Activated CD8-positive, alpha-beta memory T cell treated with anti-CD3 and anti-CD28 coated beads, Interleukin-2, amount 10 ng/mL, durations not matched to agents 7 days and 5 days (primary cell): ENCODE data around the gene LPIN1. TPM values are rescaled to one million over a fixed set of nuclear protein-coding genes. Genes with fewer than 3 reads are reported as not detected.

Source experiments
- ATAC-seq: fragments of 150-1000 bp; cut with Tn5 transposase; one replicate; pipeline ENCODE4 v1.10.0; 2021; ENCODE audit warnings: moderate library complexity
- CTCF ChIA-PET: fragments of 350-600 bp; sonication (Branson Sonifier 250); formaldehyde crosslinking; loops from one replicate; lab custom pipeline; 2021; ENCODE audit warnings: antibody characterized with exemption; lab: Charles Lee
- DNase-seq: peaks from one replicate; pipeline ENCODE4 v3.0.0-alpha.2; 2020
- H3K27ac Mint-ChIP-seq: one replicate; pipeline ENCODE4 v1.8.0; 2021; ENCODE audit warnings: mild to moderate bottlenecking, mixed read lengths
- H3K27me3 Mint-ChIP-seq: one replicate; pipeline ENCODE4 v1.8.0; 2021; ENCODE audit warnings: mixed read lengths
- H3K36me3 Mint-ChIP-seq: one replicate; pipeline ENCODE4 v1.8.0; 2021; ENCODE audit warnings: mild to moderate bottlenecking, mixed read lengths
- H3K4me1 Mint-ChIP-seq: one replicate; pipeline ENCODE4 v1.8.0; 2021; ENCODE audit warnings: mixed read lengths
- H3K4me3 Mint-ChIP-seq: one replicate; pipeline ENCODE4 v1.8.0; 2021; ENCODE audit warnings: mild to moderate bottlenecking, moderate library complexity, mixed read lengths
- H3K9me3 Mint-ChIP-seq: one replicate; pipeline ENCODE4 v1.8.0; 2022; ENCODE audit warnings: low read depth, mixed read lengths
- total RNA-seq, 2 experiments: library from RNA; stranded (reverse); gene quantifications; one replicate each; pipeline ENCODE4 v1.2.3, GENCODE V29; 2021

LPIN1 gene
- total RNA-seq, result 10 to 100 TPM; 57.1 to 76.4 TPM

DNA sequence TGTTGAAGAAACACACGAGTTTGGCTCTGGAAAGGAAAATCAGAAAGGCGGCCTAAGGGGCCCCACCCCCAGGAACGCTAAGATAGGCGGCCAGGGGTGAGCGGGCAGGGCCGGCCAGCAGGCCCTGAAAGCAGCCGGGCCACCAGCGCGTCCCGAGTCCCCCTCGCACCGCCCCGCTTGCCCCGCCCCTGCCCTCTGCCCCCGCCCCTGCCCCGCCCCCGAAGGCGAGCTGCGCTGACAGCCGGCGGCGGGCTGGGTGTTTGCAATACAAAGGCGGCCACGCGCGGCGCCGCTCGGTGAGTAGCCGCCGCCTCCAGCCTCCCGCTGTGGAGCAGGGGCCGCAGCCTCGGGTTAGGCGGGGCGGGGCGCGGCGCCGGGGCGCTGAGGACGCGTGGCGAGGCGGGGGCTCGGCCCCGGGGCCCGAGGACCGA is at the start of gene LPIN1:
LPIN1 (plus strand) TSS at position 257 of the 431 bp plus-strand sequence. CDS start 18,910 bp downstream, outside the sequence.
- DNase-seq (peak; percentile 89), ATAC-seq (peak; percentile 72)
- Mint-ChIP-seq H3K4me1 (peaks cover 70% of the 10 kb centered on the region), H3K27ac (peak within 1 kb of the TSS; percentile 96), H3K27me3 (no peaks in the 10 kb centered on the region), H3K4me3 (peak within 1 kb of the TSS; percentile 92), H3K9me3 (no peaks in the 10 kb centered on the region), H3K36me3 (peaks cover 6% of the 10 kb centered on the region)
- CTCF ChIA-PET, result interaction anchor here (0.8 to 24.4 kb wide), 7 partner anchors 8 to 57 kb away, joined by 3 to 401 read pairs (median 6); no protein-coding TSS in a partner anchor

- CTCF ChIA-PET, result interaction anchor here (1.2 to 6.5 kb wide), 5 partner anchors 9 to 88 kb away, joined by 3 to 60 read pairs (median 4); partner anchors contain the start of gene LPIN1
- H3K27me3 Mint-ChIP-seq, result no peaks in the 10 kb centered on the region
- H3K9me3 Mint-ChIP-seq, result no peaks in the 10 kb centered on the region
- no peaks in the 10 kb centered on the region for H3K4me1 Mint-ChIP-seq
- H3K4me3 Mint-ChIP-seq, result no peak overlapping the region
- ATAC-seq (no peak), DNase-seq (no peak)
- H3K27ac Mint-ChIP-seq, result no peak overlapping the region
- no peaks in the 10 kb centered on the region for H3K36me3 Mint-ChIP-seq
Observed at GRCh38 chr2:11696736-11697102, 49.7 kb upstream of the LPIN1 start.

- no peak overlapping the region for H3K27ac Mint-ChIP-seq
- no peaks in the 10 kb centered on the region for H3K27me3 Mint-ChIP-seq
- no peaks in the 10 kb centered on the region for H3K4me1 Mint-ChIP-seq
- CTCF ChIA-PET, result interaction anchor here (1.2 to 6.5 kb wide), 6 partner anchors 10 to 88 kb away, joined by 3 to 60 read pairs (median 4); partner anchors contain the start of gene LPIN1
- no peaks in the 10 kb centered on the region for H3K36me3 Mint-ChIP-seq
- no peak overlapping the region for H3K4me3 Mint-ChIP-seq
- ATAC-seq, result no peak
- no peak for DNase-seq
- H3K9me3 Mint-ChIP-seq, result no peaks in the 10 kb centered on the region
Observed at GRCh38 chr2:11697103-11697871, 49.1 kb upstream of the LPIN1 start.

- Mint-ChIP-seq H3K27me3 (no peaks in the 10 kb centered on the region), H3K36me3 (no peaks in the 10 kb centered on the region), H3K27ac (no peak overlapping the region), H3K9me3 (no peaks in the 10 kb centered on the region), H3K4me3 (no peak overlapping the region), H3K4me1 (no peaks in the 10 kb centered on the region)
- ATAC-seq (no peak), DNase-seq (no peak)
- CTCF ChIA-PET, result interaction anchor here (1.1 to 3.9 kb wide), 5 partner anchors 11 to 87 kb away, joined by 4 to 11 read pairs (median 5); no protein-coding TSS in a partner anchor
Observed at GRCh38 chr2:11698009-11698922, 48.2 kb upstream of the LPIN1 start.

DNA sequence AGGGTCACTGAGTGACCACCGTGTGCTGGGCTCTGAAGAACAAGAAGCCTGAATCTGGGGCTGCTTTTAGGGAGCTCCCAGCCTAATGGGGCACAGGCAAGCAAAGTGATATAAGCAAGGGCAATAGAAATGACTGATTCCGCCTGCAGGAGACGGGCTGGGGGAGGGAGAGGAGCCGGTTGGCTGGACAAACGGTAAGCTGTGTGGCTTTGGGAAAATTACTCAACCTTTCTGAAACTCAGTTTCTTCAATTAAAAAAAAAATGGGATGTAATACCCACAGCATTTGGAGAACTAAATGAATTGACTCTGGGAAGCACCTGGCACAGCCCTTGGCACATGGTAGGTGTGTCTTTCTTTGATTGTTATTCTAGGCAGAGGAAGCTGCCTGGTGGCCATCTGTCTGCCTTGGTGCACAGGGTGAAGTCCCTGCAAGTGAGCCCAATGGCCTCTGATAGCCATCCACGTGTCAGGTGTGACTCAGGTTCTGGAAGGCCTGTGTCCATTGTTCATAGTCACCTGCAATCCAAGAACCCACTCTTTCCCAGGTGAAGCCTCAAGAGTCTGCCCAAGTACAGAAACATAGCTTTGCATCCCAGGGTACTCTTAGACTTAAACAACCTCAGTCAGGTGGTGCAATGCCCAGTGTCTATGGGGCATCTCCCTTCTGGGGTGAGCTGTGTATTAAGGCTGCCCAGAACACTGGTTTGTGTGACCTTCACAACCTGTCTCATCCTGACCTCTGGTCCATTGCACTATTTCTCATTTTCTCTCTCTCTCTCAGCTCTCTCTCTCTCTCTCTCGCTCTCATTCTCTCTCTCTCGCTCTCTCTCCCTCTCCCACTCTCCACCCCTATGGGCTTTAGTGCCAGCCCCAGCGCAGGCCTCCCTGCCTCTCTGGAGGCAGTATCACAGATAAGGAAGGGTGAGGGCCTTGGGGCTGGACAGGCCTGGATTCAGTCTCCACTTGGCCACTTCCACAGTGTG is 46.5 kb upstream of the LPIN1 start:
- H3K27me3 Mint-ChIP-seq, result no peaks in the 10 kb centered on the region
- DNase-seq, result no peak
- H3K36me3 Mint-ChIP-seq, result no peaks in the 10 kb centered on the region
- CTCF ChIA-PET, result interaction anchor here (1.3 to 3.9 kb wide), 2 partner anchors 12 to 19 kb away, joined by 3 to 11 read pairs; no protein-coding TSS in a partner anchor
- H3K4me3 Mint-ChIP-seq, result no peak overlapping the region
- H3K9me3 Mint-ChIP-seq, result no peaks in the 10 kb centered on the region
- H3K4me1 Mint-ChIP-seq, result no peaks in the 10 kb centered on the region
- no peak overlapping the region for H3K27ac Mint-ChIP-seq
- ATAC-seq, result no peak

DNA sequence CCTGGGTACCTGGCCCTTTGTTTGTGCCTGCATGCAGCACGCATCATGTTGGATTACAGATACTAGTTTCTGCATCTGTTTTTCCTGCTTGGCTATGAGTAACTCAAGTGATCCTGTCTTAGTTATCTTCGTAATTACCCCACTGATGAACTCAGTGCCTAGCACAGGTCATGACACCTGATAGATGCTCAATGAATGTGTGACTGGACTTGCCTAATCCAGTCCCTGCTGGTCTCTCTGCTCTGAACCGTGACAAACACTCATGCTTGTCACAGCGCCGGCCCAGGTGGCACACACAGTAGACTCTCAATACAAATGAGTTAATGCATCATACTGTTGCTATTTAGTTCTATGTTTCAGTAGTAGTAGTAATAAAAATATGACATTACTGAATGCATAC is 45.2 kb upstream of the LPIN1 start:
- Mint-ChIP-seq H3K27ac (no peak overlapping the region), H3K36me3 (no peaks in the 10 kb centered on the region), H3K9me3 (no peaks in the 10 kb centered on the region), H3K27me3 (no peaks in the 10 kb centered on the region), H3K4me3 (no peak overlapping the region), H3K4me1 (no peaks in the 10 kb centered on the region)
- CTCF ChIA-PET, result interaction anchor here (1.3 kb wide), 1 partner anchor 18 kb away, joined by 3 read pairs; no protein-coding TSS in a partner anchor
- ATAC-seq (no peak), DNase-seq (no peak)

DNA sequence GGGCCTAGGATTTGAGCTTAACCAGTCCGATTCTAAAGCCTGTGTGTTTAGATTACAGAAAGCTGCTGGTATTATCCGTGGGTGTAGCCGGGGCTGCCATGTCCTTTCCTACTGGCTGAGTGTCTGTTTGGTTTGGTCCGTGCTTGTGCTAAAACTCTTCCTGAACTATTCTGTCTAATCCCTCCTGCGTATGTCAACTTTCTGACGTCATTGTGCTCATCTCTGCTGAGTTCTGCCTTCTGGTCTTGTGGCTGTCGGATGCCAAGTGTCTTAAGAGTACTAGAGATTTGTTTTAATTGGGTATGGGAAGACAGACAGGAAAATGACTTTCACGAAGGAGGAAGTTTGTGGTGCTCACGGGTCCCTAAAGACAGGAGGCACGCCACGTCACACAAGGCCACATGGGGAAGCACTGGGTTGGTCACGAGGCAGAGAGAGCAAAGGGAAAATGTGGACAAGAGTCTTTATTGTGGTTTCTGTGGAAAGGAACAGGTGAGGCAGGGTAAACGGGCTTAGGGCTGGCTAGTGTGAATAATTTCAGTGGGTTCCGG is 44.6 kb upstream of the LPIN1 start:
- Mint-ChIP-seq H3K36me3 (no peaks in the 10 kb centered on the region), H3K4me3 (no peak overlapping the region), H3K4me1 (no peaks in the 10 kb centered on the region), H3K27ac (no peak overlapping the region), H3K9me3 (no peaks in the 10 kb centered on the region), H3K27me3 (no peaks in the 10 kb centered on the region)
- DNase-seq (no peak), ATAC-seq (no peak)
- CTCF ChIA-PET, result interaction anchor here (1.0 kb wide), 1 partner anchor 17 kb away, joined by 3 read pairs; no protein-coding TSS in a partner anchor

DNA sequence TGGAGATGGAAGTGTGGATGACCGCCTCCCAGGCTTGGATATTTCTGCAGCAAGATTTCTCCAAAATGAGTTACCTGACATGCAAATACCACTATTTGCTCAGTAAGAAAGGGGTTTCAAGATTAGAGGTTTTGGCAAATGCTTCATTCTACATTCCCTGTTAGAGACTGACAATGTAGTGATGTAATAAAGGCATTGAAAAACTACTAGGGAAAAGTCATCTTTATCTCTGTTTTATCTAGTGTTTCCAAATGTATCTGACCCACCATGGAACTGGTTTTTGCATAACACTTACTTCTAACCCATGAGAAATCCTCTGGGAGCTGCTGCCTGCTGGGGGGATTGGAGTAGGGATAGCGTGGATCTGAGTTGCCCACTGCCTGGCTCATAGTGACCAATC is 43.5 kb upstream of the LPIN1 start:
- no peak overlapping the region for H3K27ac Mint-ChIP-seq
- H3K9me3 Mint-ChIP-seq, result no peaks in the 10 kb centered on the region
- H3K4me1 Mint-ChIP-seq, result no peaks in the 10 kb centered on the region
- DNase-seq (no peak), ATAC-seq (no peak)
- H3K4me3 Mint-ChIP-seq, result no peak overlapping the region
- H3K36me3 Mint-ChIP-seq, result no peaks in the 10 kb centered on the region
- CTCF ChIA-PET, result interaction anchor here (0.9 to 1.3 kb wide), 2 partner anchors 10 to 76 kb away, joined by 5 to 6 read pairs; no protein-coding TSS in a partner anchor
- H3K27me3 Mint-ChIP-seq, result no peaks in the 10 kb centered on the region

DNA sequence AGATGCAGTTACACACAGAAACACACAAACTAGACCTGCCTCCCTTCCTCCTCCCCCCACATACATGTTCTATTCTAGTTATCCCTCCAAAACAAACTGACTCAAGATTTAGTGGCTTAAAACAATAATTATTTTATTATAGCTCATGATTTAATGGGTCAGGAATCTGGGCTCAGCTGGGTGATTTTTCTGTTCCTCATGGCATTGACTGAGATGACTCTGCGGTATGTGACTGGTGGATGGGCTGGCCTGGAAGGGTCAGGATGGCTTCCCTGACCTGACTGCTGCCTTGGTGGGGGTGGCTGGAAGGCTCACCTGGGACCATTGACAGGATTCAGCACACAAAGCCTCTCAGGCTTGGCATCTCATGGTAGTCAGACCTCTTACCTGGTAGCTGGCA is 42.7 kb upstream of the LPIN1 start:
- Mint-ChIP-seq H3K27me3 (no peaks in the 10 kb centered on the region), H3K9me3 (no peaks in the 10 kb centered on the region), H3K4me3 (no peak overlapping the region), H3K27ac (no peak overlapping the region), H3K36me3 (no peaks in the 10 kb centered on the region), H3K4me1 (no peaks in the 10 kb centered on the region)
- DNase-seq (no peak), ATAC-seq (no peak)
- CTCF ChIA-PET, result interaction anchor here (0.9 to 1.3 kb wide), 2 partner anchors 11 to 76 kb away, joined by 5 to 6 read pairs; no protein-coding TSS in a partner anchor

DNA sequence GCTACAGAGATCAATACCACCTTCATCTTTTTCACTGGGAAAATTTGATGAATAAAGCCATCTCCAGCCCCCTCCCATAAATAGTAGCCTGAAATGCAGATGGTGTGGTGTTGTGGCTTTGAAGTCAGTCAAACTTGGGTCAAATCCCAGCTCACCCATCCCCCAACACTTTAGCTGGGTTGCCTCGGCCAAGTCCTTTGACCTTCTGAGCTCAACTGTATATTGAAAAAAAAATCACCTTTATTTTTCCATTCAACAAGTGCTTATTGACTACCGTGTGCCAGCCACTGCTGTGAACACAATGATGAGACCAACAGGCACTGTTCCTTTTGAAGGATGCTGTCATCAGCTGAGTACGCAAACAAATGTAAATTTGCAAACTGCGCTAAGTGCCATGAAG is 41.4 kb upstream of the LPIN1 start:
- Mint-ChIP-seq H3K4me3 (no peak overlapping the region), H3K4me1 (no peaks in the 10 kb centered on the region), H3K36me3 (no peaks in the 10 kb centered on the region), H3K9me3 (no peaks in the 10 kb centered on the region), H3K27me3 (peaks cover 4% of the 10 kb centered on the region), H3K27ac (no peak overlapping the region)
- DNase-seq (no peak), ATAC-seq (no peak)
- CTCF ChIA-PET, result interaction anchor here (1.2 to 1.8 kb wide), 2 partner anchors 27 to 79 kb away, joined by 3 to 5 read pairs; no protein-coding TSS in a partner anchor

GRCh38 chr2:11705711-11706110 is 40.7 kb upstream of the LPIN1 start:
- DNase-seq (no peak), ATAC-seq (no peak)
- Mint-ChIP-seq H3K9me3 (no peaks in the 10 kb centered on the region), H3K36me3 (no peaks in the 10 kb centered on the region), H3K27me3 (peaks cover 5% of the 10 kb centered on the region), H3K27ac (no peak overlapping the region), H3K4me1 (no peaks in the 10 kb centered on the region), H3K4me3 (no peak overlapping the region)
- CTCF ChIA-PET, result interaction anchor here (1.2 to 1.8 kb wide), 2 partner anchors 26 to 79 kb away, joined by 3 to 5 read pairs; no protein-coding TSS in a partner anchor

- peaks cover 7% of the 10 kb centered on the region for H3K27me3 Mint-ChIP-seq
- no peak for ATAC-seq
- H3K36me3 Mint-ChIP-seq, result no peaks in the 10 kb centered on the region
- no peak overlapping the region for H3K27ac Mint-ChIP-seq
- no peak overlapping the region for H3K4me3 Mint-ChIP-seq
- no peaks in the 10 kb centered on the region for H3K9me3 Mint-ChIP-seq
- no peaks in the 10 kb centered on the region for H3K4me1 Mint-ChIP-seq
- CTCF ChIA-PET, result interaction anchor here (0.8 kb wide), 1 partner anchor 12 kb away, joined by 3 read pairs; no protein-coding TSS in a partner anchor
- DNase-seq, result no peak
Observed at GRCh38 chr2:11708106-11708505, 38.3 kb upstream of the LPIN1 start.
